NCI-H345 treated with DMSO at 0.1 percent for 48 hours (cell line): Measurements from ENCODE around the gene POC5.
A peak's percentile ranks its signal among the peaks of the same experiment; 100 is the strongest.
"Not testable (repeated sequence)": the region's sequence is repeated elsewhere in the genome, so short reads cannot be mapped to it uniquely, and the experiment has no call there.

Source experiments
- DNase-seq: peaks from one replicate; lab custom pipeline; 2025; ENCODE audit not compliant: unreplicated experiment; lab: John Stamatoyannopoulos, UW

Gene POC5

DNA sequence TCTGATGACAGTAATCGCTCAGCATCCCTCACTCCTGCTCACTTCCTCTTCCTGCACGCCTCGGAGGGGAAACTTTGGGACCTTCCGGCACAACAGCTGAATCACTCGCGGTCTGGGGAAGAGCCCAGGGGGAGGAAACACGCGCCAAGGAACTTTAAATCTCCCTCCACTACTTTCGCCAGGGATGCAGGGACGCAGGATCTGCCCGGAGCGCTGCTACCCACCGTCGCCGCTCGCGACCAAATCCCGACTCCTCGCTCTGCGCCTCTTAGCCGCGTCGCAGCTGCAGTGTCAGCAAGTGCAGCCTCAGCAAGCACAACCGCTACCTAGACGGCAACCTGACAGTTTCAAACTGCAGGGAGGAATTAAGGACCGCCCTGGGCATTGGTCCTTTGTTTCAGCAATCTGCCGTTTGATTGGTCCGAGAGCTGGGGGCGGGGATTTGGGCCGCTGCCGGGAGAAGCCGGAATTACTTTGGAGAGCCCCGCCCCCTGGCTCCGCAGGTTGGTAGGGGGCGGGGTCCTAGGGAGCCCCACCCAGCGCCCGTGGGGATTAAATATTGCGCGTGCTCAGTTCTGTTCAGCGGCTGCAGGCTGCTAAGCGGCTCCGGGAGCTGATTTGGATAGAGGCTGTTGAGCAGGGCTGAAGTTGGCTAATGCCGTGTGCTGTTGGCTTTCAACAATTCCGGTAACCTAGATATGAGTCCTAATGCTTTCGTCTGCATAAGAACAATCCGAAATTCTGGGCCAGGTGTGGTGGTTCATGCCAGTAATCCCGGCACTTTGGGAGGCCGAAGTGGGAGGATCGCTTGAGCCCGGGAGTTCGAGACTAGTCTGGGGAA lies at the start of gene POC5:
Gene POC5, minus strand, starts transcription at position 356 of the 841 bp plus-strand sequence. CDS start 4,500 bp downstream, outside the sequence.
- peak; percentile 95 for DNase-seq

GRCh38 chr5:75758116-75758515 lies 40.9 kb upstream of the POC5 start:
- DNase-seq, result no peak

DNA sequence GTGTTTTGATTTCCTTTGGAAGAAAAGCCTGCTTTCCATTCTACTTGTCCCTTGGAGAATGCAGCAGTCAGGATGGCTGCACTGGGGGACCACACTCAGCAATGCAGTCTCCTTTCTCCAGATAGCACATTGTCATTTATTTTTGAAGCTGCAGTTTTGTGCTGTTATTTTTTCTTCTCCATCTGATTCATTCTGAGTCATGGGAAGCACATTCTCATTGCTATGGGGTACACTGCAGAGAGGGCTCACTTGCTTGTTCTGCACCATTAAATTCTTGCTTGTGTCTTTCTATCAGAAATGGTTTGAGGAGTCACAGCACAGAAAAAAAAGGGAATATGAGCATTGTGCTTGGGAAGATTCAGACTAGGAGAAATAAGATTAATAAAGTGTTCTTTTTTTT lies 39.7 kb upstream of the POC5 start:
- no peak for DNase-seq

GRCh38 chr5:75756211-75756610 lies 39.0 kb upstream of the POC5 start:
- DNase-seq, result no peak

DNA sequence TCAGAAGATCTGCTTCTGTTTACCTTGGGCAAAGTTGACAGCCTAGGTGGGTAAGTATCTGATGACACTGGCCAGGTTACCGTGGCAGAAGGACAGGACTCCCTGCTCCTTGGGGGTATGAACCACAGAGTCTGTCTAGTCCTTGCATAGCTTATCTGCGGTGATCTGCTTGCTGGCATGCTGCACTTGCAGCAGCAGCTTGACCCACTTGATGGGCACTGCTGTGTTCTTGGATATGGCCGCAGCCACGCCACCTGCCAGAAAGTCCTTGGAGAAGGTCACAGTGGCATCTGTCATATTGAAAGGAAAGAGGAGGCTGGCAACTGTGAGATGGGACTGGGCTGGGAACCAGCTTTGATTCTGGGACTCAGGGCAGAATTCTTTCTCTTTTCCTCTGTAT lies 35.9 kb upstream of the POC5 start:
- DNase-seq, result no peak

DNA sequence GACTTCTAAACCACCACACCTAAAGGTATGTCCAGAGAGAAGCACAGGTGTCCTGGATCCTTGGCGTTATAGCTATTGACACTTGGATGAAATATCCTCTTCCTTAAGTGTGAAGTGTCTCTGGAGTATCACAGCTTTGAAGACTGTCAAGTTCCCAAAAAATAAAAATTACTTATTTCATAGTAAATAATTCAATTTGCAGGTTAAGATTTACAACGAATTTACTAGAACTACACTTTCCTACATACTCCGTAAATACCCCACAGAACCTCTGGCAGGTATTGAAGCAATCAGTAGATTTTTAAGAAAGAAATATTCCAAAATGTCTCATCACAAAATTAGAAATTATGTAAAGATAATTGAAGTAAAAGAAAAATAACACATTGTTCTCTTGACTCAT lies 27.1 kb upstream of the POC5 start:
- DNase-seq, result no peak

DNA sequence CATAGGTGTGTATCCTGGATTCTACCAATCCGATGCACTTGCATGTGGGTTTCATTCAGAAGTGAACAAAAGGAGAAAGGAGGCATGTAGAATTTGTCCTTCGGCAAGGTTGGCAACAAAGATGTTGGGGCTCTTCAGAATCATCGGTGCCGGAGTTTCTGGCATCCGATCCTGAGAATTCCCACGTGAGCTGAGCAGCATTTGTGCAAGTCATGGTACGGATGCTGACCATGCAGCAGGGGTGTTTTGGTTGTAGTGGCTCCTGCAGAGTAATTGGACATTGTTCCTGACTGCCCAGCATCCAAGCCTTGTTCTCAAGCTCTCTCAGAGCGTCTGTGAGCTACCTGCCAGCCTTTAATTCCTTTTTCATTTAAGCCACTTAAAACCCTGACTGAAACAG lies 19.0 kb upstream of the POC5 start:
- DNase-seq, result no peak

GRCh38 chr5:75734913-75735789 lies 17.9 kb upstream of the POC5 start:
- DNase-seq, result no peak

- DNase-seq, result no peak
These were observed 16.5 kb upstream of the POC5 start for GRCh38 chr5:75733767-75734166.

DNA sequence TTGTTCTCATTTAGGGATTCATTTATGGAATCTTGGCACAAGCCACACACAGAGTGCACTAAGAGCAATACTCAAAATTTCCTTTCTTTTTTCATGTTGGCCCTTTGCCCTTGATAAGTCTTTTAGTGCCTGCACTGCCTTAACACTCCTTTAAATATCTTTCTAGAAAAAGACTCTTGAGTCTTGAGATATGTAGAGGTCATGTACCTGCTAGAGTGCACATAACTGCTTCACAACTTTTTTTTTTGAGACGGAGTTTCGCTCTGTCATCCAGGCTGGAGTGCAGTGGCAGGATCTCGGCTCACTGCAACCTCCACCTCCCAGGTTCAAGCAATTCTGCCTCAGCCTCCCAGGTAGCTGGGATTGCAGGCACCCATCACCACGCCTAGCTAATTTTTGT lies 14.3 kb upstream of the POC5 start:
- DNase-seq, result not testable (repeated sequence)

DNA sequence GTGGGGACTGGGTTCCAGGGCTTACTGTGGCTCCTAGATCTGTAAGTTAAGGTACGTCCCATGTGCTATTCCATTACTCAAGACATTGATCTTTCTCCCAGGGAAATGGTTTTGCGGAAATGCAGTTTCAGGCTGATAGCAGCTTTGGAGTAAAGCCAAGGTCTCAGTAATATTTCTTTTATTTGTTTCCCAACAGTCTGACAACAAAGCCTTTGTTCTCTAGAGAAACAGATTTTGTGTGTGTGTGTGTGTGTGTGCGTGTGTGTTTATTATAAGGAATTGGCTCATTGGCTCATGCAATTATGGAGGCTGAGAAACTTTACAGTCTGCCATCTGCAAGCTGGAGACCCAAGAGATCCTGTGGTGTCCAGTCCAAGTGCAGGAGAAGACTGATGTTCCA lies 12.1 kb upstream of the POC5 start:
- DNase-seq, result no peak

DNA sequence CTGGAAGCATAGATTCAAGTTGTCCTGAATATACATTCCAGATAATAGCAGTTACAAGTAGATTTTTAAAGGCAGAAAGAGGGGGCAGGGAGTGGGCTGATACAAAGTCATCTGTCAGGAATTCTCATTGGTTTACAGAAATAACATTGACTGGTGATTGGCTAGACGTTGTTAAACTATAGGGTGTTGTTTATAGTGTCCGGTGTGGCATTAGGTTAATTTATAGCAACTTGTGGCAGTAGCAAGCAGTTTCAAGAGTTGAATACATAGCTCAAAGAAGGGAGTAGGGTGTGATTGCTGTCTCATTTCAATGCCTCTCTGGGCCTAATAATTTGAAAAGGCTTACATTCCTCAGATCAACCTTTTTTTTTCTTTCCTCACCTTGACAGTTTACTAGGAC lies 10.7 kb upstream of the POC5 start:
- DNase-seq, result no peak

DNA sequence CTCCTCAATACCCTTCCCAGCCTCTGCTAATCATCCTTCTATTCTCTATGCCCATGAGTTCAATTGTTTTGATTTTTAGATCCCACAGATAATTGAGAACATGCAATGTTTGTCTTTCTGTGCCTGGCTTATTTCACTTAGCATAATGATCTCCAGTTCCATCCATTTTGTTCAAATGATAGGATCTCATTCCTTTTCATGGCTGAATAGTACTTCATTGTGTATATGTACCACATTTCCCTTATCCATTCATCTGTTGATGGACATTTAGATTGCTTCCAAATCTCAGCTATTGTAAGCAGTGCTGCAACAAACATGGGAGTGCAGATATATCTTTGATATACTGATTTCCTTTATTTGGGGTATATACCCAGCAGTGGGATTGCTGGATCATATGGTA lies 9.0 kb upstream of the POC5 start:
- not testable (repeated sequence) for DNase-seq

DNA sequence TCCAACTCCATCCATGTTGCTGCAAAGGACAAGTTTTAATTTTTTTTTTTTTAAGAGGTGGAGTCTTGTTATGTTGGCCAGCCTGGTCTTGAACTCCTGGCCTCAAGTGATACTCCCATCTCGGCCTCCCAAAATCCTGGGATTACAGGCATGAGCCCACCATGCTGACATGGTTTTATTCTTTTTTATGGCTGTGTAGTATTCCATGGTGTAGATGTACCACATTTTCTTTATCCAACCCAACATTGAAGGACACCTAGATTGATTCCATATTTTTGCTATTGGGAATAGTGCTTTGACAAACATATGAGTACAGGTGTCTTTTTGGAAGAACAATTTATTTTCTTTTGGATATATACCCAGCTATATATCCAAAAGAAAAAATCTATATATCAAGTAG lies 6.1 kb upstream of the POC5 start:
- no peak for DNase-seq

DNA sequence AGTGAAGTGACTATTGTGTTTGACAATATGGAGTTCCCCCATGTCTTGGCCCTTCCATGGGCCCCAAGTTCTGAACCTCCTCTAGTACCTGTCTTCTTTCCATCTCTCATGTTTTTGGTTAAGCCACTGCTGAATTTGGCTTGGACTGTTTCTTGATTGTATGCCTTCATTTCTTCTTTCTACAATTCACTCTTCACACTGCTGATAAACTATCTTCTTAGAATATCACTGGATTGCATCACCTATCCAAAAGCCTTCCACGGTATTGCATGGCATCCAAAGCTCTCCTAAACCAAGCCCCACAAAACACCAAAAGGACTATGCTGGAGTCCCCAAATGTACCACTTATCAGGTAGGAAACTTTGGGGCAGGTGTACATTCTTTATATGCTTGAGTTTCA lies 4.3 kb upstream of the POC5 start:
- no peak for DNase-seq

DNA sequence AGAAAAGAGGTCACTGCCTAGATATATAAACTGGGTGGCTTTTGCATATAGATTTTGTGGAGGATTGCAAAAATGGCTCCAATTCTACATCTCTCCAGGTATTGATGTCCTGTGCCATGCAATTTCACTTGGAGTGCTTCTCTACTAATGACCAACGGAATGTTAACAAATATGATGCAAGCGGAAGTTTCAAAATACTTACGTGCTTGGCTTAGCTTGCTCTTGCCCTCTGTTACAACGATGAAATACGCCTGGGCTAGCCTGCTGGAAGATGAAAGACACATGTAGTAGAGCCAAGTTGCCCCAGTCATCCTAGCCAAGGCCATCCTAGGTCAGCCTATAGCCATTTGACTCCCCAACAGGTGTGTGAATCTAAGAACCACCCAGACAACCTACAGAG lies 3.6 kb upstream of the POC5 start:
- DNase-seq, result no peak

DNA sequence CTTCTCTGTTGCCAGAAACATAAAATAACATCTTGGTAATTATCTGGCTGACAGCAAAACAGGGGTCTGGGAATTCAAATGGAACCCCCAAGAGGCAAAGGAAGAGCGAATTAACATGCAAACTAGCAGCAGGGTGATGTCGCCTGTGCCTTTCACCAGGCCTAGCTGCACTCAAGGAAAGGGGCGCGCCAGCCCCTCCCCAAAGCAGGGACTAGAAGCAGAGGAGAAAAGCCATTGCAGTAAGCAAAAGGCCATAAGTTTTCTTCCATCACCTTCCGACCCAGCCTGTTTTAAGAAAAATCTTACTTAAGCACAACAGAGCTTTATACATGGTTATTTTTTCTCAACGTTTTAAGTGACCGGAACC lies 539 bp downstream of the POC5 start:
- no peak for DNase-seq

- DNase-seq, result no peak
These were observed 5.1 kb downstream of the POC5 start for GRCh38 chr5:75712091-75712490.

DNA sequence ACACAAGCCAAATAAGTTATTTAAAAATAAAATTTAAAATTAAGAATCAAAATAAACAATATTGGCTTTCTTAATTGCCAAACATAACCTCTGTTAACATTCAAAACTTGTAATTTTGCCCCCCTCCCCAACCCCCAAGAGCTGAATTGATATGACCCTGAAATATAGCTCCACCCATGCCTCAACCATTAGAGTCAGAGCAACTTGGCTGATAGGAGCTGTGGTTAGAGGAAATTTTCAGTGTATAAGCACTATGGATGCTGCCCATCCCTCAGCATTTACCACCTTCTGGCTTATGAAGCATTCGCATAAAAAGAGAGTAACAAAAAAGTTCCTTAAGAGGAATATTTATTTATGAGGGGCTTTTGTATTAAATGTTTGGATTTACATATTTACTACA lies 6.1 kb downstream of the POC5 start:
- no peak for DNase-seq

DNA sequence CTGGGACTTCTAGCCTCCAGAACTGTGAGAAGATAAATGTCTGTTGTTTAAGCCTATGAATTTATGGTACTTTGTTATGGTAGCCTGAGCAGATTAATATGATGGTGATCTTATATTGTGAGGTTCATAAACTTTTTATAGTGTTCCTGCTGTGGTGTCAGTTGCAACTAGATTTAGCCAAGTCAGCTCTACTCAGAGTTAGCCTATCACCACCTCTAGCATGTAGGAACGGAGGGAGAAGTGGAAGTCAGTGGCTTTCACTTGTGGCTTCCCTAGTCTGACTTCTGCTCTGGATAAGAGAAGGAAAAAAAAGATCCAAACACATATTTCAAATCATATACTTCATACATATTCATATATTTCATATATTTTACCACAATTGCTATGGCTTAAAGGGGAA lies 6.6 kb downstream of the POC5 start:
- DNase-seq, result no peak

DNA sequence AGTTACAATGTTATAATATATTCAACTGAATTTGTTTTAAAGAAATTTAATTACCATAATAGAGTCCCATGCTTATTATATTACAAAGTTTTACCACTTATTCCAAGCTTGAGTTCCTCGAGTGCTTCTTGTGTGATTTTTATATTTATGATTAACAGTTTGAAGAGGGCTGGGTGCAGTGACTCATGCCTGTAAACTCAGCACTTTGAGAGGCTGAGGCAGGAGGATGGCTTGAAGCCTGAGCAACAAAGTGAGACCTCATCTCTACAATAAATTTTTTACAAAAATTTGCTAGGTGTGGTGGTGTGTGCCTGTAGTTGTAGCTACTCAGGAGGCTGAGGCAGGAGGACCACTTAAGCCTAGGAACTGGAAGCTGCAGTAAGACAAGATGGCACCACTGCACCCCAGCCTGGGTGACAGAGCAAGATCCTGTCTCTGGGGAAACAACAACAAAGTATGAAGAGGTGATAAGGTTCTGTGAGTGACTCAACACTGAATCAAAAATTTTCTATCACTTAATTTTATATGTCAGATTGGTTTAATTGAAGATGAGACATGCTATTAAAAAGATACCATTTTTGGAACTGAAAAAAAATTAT lies 9.2 kb downstream of the POC5 start:
- no peak for DNase-seq

GRCh38 chr5:75706775-75707174 lies 10.5 kb downstream of the POC5 start:
- no peak for DNase-seq
